Measurements from ENCODE around the gene TSHB. TPM values are rescaled to one million over a fixed set of nuclear protein-coding genes. Genes with fewer than 3 reads are reported as not detected.

The TSHB gene
- polyA plus RNA-seq, 4 donors = 0.38 to 0.82 (median 0.62) TPM

Other genes starting within 250 kb of the TSHB start
- 10 to 100 TPM; 47.9 to 62.3 (median 57.1) TPM for gene SIKE1, start 249.1 kb upstream of the TSHB start, polyA plus RNA-seq (ENCODE audit: insufficient read length in 4 of 4)
- gene SYCP1, start 175.0 kb upstream of the TSHB start, polyA plus RNA-seq (ENCODE audit: insufficient read length in 4 of 4) = under 1 TPM in 3 of 4 donors, not detected in 1; 0.10 to 0.62 (median 0.23) TPM
- gene TSPAN2, start 59.7 kb downstream of the TSHB start, polyA plus RNA-seq (ENCODE audit: insufficient read length in 4 of 4) = 10 to 100 TPM; 36.8 to 39.5 (median 37.6) TPM

All from left renal cortex interstitium (tissue), 4 donors.